Hepatocyte (in vitro differentiated cells): ENCODE results near the gene TMEM174. TPM values are rescaled to one million over a fixed set of nuclear protein-coding genes. Genes with fewer than 3 reads are reported as not detected.

ENCODE experiments used
- DNase-seq: peaks from one replicate; pipeline ENCODE4 v3.0.0-alpha.2; 2016; ENCODE audit warnings: low spot score
- H2AFZ ChIP-seq: fragments of 200-600 bp; sonication (generic); 2 replicates; pipeline ENCODE4 v1.6.0; 2016; ENCODE audit warnings: antibody characterized with exemption, mild to moderate bottlenecking
- H3K27ac ChIP-seq: fragments of 200-600 bp; sonication (generic); 2 replicates; pipeline ENCODE4 v1.5.1; 2016; ENCODE audit warnings: mild to moderate bottlenecking
- H3K27me3 ChIP-seq: fragments of 200-600 bp; sonication (generic); 2 replicates; pipeline ENCODE4 v1.6.1; 2016
- H3K36me3 ChIP-seq: fragments of 200-600 bp; sonication (generic); replicated peaks from 2 replicates; pipeline ENCODE4 v1.5.1; 2016; ENCODE audit warnings: low read depth; ENCODE audit not compliant: insufficient read depth
- H3K4me1 ChIP-seq: fragments of 200-600 bp; sonication (generic); 2 replicates; pipeline ENCODE4 v1.5.1; 2016; ENCODE audit warnings: mild to moderate bottlenecking, moderate library complexity; ENCODE audit not compliant: insufficient read depth
- H3K4me2 ChIP-seq: fragments of 200-600 bp; sonication (generic); 2 replicates; pipeline ENCODE4 v1.6.0; 2016
- H3K4me3 ChIP-seq: fragments of 200-600 bp; sonication (generic); 2 replicates; pipeline ENCODE4 v1.5.1; 2016; ENCODE audit warnings: mild to moderate bottlenecking
- H3K79me2 ChIP-seq: fragments of 200-600 bp; sonication (generic); 2 replicates; pipeline ENCODE4 v1.6.0; 2017; ENCODE audit warnings: mild to moderate bottlenecking
- H3K9me2 ChIP-seq: fragments of 200-600 bp; sonication (generic); replicated peaks from 2 replicates; pipeline ENCODE4 v1.6.0; 2017; ENCODE audit warnings: mild to moderate bottlenecking; ENCODE audit not compliant: insufficient read depth
- H3K9me3 ChIP-seq: fragments of 200-600 bp; sonication (generic); 2 replicates; pipeline ENCODE4 v1.5.1; 2016; ENCODE audit warnings: low read depth, mild to moderate bottlenecking
- H4K20me1 ChIP-seq: fragments of 200-600 bp; sonication (generic); 2 replicates; pipeline ENCODE4 v1.6.0; 2016; ENCODE audit warnings: mild to moderate bottlenecking; ENCODE audit not compliant: insufficient read depth, poor library complexity, severe bottlenecking
- EZH2 ChIP-seq: fragments of 200-600 bp; sonication (generic); IDR thresholded peaks from 2 replicates; pipeline ENCODE4 v1.6.1; 2016; ENCODE audit warnings: antibody characterized with exemption, mild to moderate bottlenecking, borderline replicate concordance
- EZH2phosphoT487 ChIP-seq: fragments of 200-600 bp; sonication (generic); IDR thresholded peaks from one replicate; pipeline ENCODE4 v1.6.1; 2018; ENCODE audit warnings: antibody characterized with exemption, mild to moderate bottlenecking, low read depth, moderate library complexity; ENCODE audit not compliant: unreplicated experiment, severe bottlenecking
- WGBS: methylation state at CpG from one replicate; pipeline ENCODE4 v1.1.6; 2016; ENCODE audit warnings: low lambda C conversion rate; ENCODE audit errors: missing lambda C conversion rate; 5-methylcytosine and 5-hydroxymethylcytosine counted together
- polyA plus RNA-seq: library from polyadenylated mRNA; unstranded; fragments of >200 nt; fragmentation: Nextera tagmentation; extraction: Ambion mirVana; gene quantifications from 2 replicates; pipeline ENCODE4 v1.2.1, GENCODE V29; 2016
- total RNA-seq: library from RNA; depleted of rRNA; stranded (reverse); fragments of >200 nt; gene quantifications from 2 replicates; pipeline ENCODE4 v1.2.3, GENCODE V29; 2014
- TF ChIP-seq, protein P1 (sequence below): fragments of 200-600 bp; sonication (generic); IDR thresholded peaks from 2 replicates; pipeline ENCODE4 v1.5.1; 2016; ENCODE audit warnings: antibody characterized with exemption, mild to moderate bottlenecking; ENCODE audit not compliant: poor library complexity

TMEM174 gene
- total and polyA plus RNA-seq, 2 experiments from 2014 or later, result not detected

GRCh38 chr5:73158313-73158712 lies 14.7 kb upstream of the TMEM174 start:
- no peaks in the 10 kb centered on the region for H3K9me3 ChIP-seq
- no peak overlapping the region for H3K4me3 ChIP-seq
- no peaks in the 10 kb centered on the region for H3K79me2 ChIP-seq
- 95% methylated on average over 4 of the region's 4 CpGs for WGBS
- no peak for DNase-seq
- H3K27ac ChIP-seq, result no peak overlapping the region
- no peak overlapping the region for H3K4me2 ChIP-seq
- peaks cover 6% of the 10 kb centered on the region for H3K27me3 ChIP-seq
- TF ChIP-seq EZH2, result no peak
- no peak for TF ChIP-seq EZH2phosphoT487
- TF ChIP-seq, protein P1, sequence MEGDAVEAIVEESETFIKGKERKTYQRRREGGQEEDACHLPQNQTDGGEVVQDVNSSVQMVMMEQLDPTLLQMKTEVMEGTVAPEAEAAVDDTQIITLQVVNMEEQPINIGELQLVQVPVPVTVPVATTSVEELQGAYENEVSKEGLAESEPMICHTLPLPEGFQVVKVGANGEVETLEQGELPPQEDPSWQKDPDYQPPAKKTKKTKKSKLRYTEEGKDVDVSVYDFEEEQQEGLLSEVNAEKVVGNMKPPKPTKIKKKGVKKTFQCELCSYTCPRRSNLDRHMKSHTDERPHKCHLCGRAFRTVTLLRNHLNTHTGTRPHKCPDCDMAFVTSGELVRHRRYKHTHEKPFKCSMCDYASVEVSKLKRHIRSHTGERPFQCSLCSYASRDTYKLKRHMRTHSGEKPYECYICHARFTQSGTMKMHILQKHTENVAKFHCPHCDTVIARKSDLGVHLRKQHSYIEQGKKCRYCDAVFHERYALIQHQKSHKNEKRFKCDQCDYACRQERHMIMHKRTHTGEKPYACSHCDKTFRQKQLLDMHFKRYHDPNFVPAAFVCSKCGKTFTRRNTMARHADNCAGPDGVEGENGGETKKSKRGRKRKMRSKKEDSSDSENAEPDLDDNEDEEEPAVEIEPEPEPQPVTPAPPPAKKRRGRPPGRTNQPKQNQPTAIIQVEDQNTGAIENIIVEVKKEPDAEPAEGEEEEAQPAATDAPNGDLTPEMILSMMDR, result no peak
- H3K4me1 ChIP-seq, result no peaks in the 10 kb centered on the region
- no peak overlapping the region for H2AFZ ChIP-seq
- H3K9me2 ChIP-seq, result no peaks in the 10 kb centered on the region
- no peaks in the 10 kb centered on the region for H4K20me1 ChIP-seq
- no peaks in the 10 kb centered on the region for H3K36me3 ChIP-seq

DNA sequence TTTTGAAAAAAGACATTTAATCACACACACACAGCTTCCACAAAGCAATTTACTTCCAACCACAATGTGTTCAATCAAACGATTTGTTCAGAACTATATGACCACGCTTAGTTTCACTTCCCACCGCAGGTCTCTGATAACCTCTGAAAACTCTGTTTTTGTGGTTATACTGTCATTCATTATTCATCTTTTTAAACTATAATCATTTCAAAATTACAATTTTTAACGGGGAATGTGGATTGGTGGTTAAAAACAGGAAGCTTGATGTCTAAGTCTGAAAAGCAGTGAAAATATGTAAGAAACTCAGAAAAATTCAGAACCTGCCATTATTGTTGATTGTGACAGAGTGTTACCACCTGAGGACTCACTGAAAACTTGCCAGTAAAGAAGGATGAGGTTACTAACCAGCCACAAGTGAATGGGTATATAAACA lies 12.7 kb upstream of the TMEM174 start:
- H3K9me3 ChIP-seq, result no peaks in the 10 kb centered on the region
- no peak for DNase-seq
- no peak overlapping the region for H3K27ac ChIP-seq
- TF ChIP-seq EZH2phosphoT487 (no peak), EZH2 (no peak)
- TF ChIP-seq, protein P1, result no peak
- no peak overlapping the region for H2AFZ ChIP-seq
- 81% methylated on average over 4 of the region's 4 CpGs for WGBS
- no peaks in the 10 kb centered on the region for H4K20me1 ChIP-seq
- H3K4me3 ChIP-seq, result no peak overlapping the region
- H3K79me2 ChIP-seq, result no peaks in the 10 kb centered on the region
- no peaks in the 10 kb centered on the region for H3K9me2 ChIP-seq
- peaks cover 11% of the 10 kb centered on the region for H3K27me3 ChIP-seq
- H3K4me1 ChIP-seq, result no peaks in the 10 kb centered on the region
- no peaks in the 10 kb centered on the region for H3K36me3 ChIP-seq
- H3K4me2 ChIP-seq, result no peak overlapping the region

DNA sequence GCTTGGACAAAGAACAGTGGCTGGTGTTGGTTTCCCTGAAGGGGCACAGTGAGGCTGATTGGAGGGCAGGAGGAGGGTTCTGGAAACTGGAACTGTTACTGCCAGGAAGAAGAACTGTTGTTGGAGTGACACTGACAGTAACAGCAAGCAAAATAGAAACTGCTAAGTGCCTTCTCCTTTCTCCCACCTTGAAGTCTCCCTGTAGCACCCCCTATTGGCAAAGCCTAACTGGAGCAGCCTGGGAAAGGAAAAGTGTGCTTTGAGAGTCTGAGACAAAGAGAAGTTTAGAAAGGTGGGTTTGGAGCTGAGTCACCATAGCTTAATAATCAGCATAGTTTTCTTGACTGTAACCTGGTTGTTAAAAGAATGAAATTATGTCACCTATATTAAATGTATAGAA lies 2.5 kb upstream of the TMEM174 start:
- TF ChIP-seq EZH2phosphoT487 (no peak), EZH2 (no peak)
- TF ChIP-seq, protein P1, result peak; percentile 29
- H3K27me3 ChIP-seq, result no peaks in the 10 kb centered on the region
- DNase-seq, result no peak
- no peak overlapping the region for H2AFZ ChIP-seq
- H3K9me2 ChIP-seq, result no peaks in the 10 kb centered on the region
- no peaks in the 10 kb centered on the region for H3K79me2 ChIP-seq
- no peaks in the 10 kb centered on the region for H3K4me1 ChIP-seq
- no peak overlapping the region for H3K4me3 ChIP-seq
- H3K36me3 ChIP-seq, result no peaks in the 10 kb centered on the region
- no peaks in the 10 kb centered on the region for H4K20me1 ChIP-seq
- H3K9me3 ChIP-seq, result no peaks in the 10 kb centered on the region
- no peak overlapping the region for H3K4me2 ChIP-seq
- no peak overlapping the region for H3K27ac ChIP-seq

DNA sequence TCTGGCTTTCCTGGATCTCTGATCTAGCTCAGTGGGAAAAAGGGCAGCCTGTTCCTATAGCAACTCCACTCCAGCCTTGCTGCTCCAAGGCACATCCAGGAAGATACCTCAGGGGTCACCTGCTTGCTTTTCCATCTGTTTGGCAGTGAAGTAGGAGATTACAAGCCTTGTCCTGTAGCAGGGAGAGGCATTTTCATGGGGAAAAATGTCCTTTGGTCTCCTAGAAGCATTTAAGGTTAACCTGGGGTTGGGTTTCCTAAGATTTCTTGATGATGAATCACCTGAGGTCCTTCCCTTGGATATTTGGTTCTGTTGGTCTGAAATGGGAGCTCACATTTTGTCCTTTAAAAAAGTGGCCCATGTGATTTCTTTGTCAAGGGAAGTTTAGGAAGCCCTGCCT lies 1.5 kb upstream of the TMEM174 start:
- H4K20me1 ChIP-seq, result no peaks in the 10 kb centered on the region
- no peaks in the 10 kb centered on the region for H3K36me3 ChIP-seq
- H3K4me2 ChIP-seq, result no peak overlapping the region
- TF ChIP-seq, protein P1, result no peak
- no peak for TF ChIP-seq EZH2
- no peak for TF ChIP-seq EZH2phosphoT487
- no peak overlapping the region for H3K4me3 ChIP-seq
- H3K27ac ChIP-seq, result no peak overlapping the region
- no peaks in the 10 kb centered on the region for H3K4me1 ChIP-seq
- H3K79me2 ChIP-seq, result no peaks in the 10 kb centered on the region
- no peak overlapping the region for H2AFZ ChIP-seq
- no peaks in the 10 kb centered on the region for H3K9me2 ChIP-seq
- no peaks in the 10 kb centered on the region for H3K9me3 ChIP-seq
- no peak for DNase-seq
- no peaks in the 10 kb centered on the region for H3K27me3 ChIP-seq
